Renal cortical epithelial cell (primary cell): Measurements from ENCODE around the gene GARIN5A. TPM values are rescaled to one million over a fixed set of nuclear protein-coding genes. Genes with fewer than 3 reads are reported as not detected.
"Not testable (repeated sequence)": the region's sequence is repeated elsewhere in the genome, so short reads cannot be mapped to it uniquely, and the experiment has no call there.

Experiments
- DNase-seq: peaks from one replicate; pipeline ENCODE4 v3.0.0-alpha.2; 2011; ENCODE audit warnings: low read depth
- total RNA-seq: library from RNA; depleted of rRNA; stranded (reverse); fragments of >200 nt; gene quantifications from 2 replicates; pipeline ENCODE4 v1.2.3, GENCODE V29; 2014

Gene GARIN5A
- total RNA-seq, 1 donor from 2014 or later = 0.89 TPM

- no peak for DNase-seq
Measured at GRCh38 chr19:50465000-50465399, 11.6 kb downstream of the GARIN5A start.

GRCh38 chr19:50464348-50464747 lies 12.3 kb downstream of the GARIN5A start:
- no peak for DNase-seq

GRCh38 chr19:50462970-50463369 lies 13.7 kb downstream of the GARIN5A start:
- no peak for DNase-seq

GRCh38 chr19:50461066-50461875 lies 15.4 kb downstream of the GARIN5A start:
- DNase-seq = peak; percentile 49

- peak; percentile 92 for DNase-seq
Measured at GRCh38 chr19:50460161-50460765, 16.4 kb downstream of the GARIN5A start.

GRCh38 chr19:50459638-50460037 lies 17.0 kb downstream of the GARIN5A start:
- DNase-seq = no peak

- DNase-seq = no peak
Measured at GRCh38 chr19:50459067-50459456, 17.6 kb downstream of the GARIN5A start.

- no peak for DNase-seq
Measured at GRCh38 chr19:50458396-50459066, 18.1 kb downstream of the GARIN5A start.

- no peak for DNase-seq
Measured at GRCh38 chr19:50457300-50457699, 19.3 kb downstream of the GARIN5A start.

GRCh38 chr19:50455992-50456391 lies 20.7 kb downstream of the GARIN5A start:
- no peak for DNase-seq

GRCh38 chr19:50453243-50453642 lies 23.4 kb downstream of the GARIN5A start:
- no peak for DNase-seq

- no peak for DNase-seq
Measured at GRCh38 chr19:50451223-50451534, 25.5 kb downstream of the GARIN5A start.

- DNase-seq = no peak
Measured at GRCh38 chr19:50450369-50451222, 26.1 kb downstream of the GARIN5A start.

GRCh38 chr19:50449236-50449899 lies 27.3 kb downstream of the GARIN5A start:
- DNase-seq = peak; percentile 46

- DNase-seq = no peak
Measured at GRCh38 chr19:50447750-50448149, 28.9 kb downstream of the GARIN5A start.

- DNase-seq = no peak
Measured at GRCh38 chr19:50447053-50447452, 29.6 kb downstream of the GARIN5A start.

GRCh38 chr19:50444059-50444458 lies 32.6 kb downstream of the GARIN5A start:
- no peak for DNase-seq

GRCh38 chr19:50439130-50439529 lies 37.5 kb downstream of the GARIN5A start:
- DNase-seq = not testable (repeated sequence)

- no peak for DNase-seq
Measured at GRCh38 chr19:50437862-50438449, 38.7 kb downstream of the GARIN5A start.

- no peak for DNase-seq
Measured at GRCh38 chr19:50435627-50436026, 41.0 kb downstream of the GARIN5A start.

GRCh38 chr19:50435221-50435620 lies 41.4 kb downstream of the GARIN5A start:
- no peak for DNase-seq
